H1 (cell line): ENCODE measurements around the gene RBBP5. TPM values are rescaled to one million over a fixed set of nuclear protein-coding genes. Genes with fewer than 3 reads are reported as not detected.

Experiments used
- CTCF ChIA-PET: fragments of 300-600 bp; sonication (Branson Sonifier 250); formaldehyde crosslinking; loops from one replicate; lab custom pipeline; 2021; ENCODE audit not compliant: partially characterized antibody; lab: Charles Lee
- POLR2A ChIA-PET: fragments of 300-600 bp; sonication (Branson Sonifier 250); formaldehyde crosslinking; loops from one replicate; lab custom pipeline; 2021; ENCODE audit warnings: inconsistent platforms; ENCODE audit not compliant: partially characterized antibody; lab: Charles Lee
- DNase-seq, 2 experiments: peaks; one replicate each; pipeline versions ENCODE4 v3.0.0 to v3.0.0-alpha.2; 2010 to 2022; ENCODE audit warnings: low spot score in 2 of 2, low read depth in 1 of 2, mixed read lengths in 1 of 2
- FAIRE-seq: peaks from 2 replicates; lab custom pipeline; 2011; peaks lifted over from hg19 to GRCh38; lab: Jason Lieb, UNC
- H2AFZ ChIP-seq: 2 replicates; pipeline ENCODE4 v1.8.1; 2012; ENCODE audit warnings: low read length, inconsistent platforms
- H2AK5ac ChIP-seq: 2 replicates; pipeline ENCODE4 v1.6.1; 2013; ENCODE audit warnings: low read depth, low read length
- H2BK120ac ChIP-seq: replicated peaks from 2 replicates; pipeline ENCODE3; 2013; ENCODE audit warnings: low read depth, low read length, inconsistent platforms
- H2BK12ac ChIP-seq: 2 replicates; pipeline ENCODE4 v1.6.1; 2013; ENCODE audit warnings: low read depth, low read length
- H2BK15ac ChIP-seq: 2 replicates; pipeline ENCODE4 v1.6.1; 2013; ENCODE audit warnings: low read length
- H2BK20ac ChIP-seq: 2 replicates; pipeline ENCODE4 v1.6.1; 2013; ENCODE audit warnings: low read length
- H2BK5ac ChIP-seq: 2 replicates; pipeline ENCODE4 v1.6.1; 2013; ENCODE audit warnings: low read depth, low read length
- H3K14ac ChIP-seq: 2 replicates; pipeline ENCODE4 v1.6.1; 2013; ENCODE audit warnings: inconsistent platforms; ENCODE audit not compliant: insufficient read length
- H3K18ac ChIP-seq: 2 replicates; pipeline ENCODE4 v1.6.1; 2013; ENCODE audit warnings: low read length; ENCODE audit errors: extremely low read depth
- H3K23ac ChIP-seq: 2 replicates; pipeline ENCODE4 v1.6.1; 2013; ENCODE audit warnings: inconsistent platforms; ENCODE audit not compliant: insufficient read length
- H3K23me2 ChIP-seq: 2 replicates; pipeline ENCODE4 v1.6.1; 2013; ENCODE audit warnings: low read depth, low read length
- H3K27ac ChIP-seq: 2 replicates; pipeline ENCODE4 v1.6.1; 2011; ENCODE audit warnings: low read depth, low read length, inconsistent platforms
- H3K27me3 ChIP-seq, 4 experiments: replicated peaks in 1 of 4; 1 replicate in 1 of 4; 2 replicates in 3 of 4; pipeline versions ENCODE4 v1.6.1 to v1.8.1; 2011 to 2013; ENCODE audit warnings: low read length in 3 of 4, mild to moderate bottlenecking in 3 of 4, inconsistent platforms in 2 of 4, mixed read lengths in 2 of 4, moderate library complexity in 1 of 4; ENCODE audit not compliant: control insufficient read depth in 3 of 4, insufficient read depth in 3 of 4; ENCODE audit errors: extremely low read depth in 1 of 4
- H3K36me3 ChIP-seq, 4 experiments: 2 replicates each; pipeline versions ENCODE4 v1.6.1 to v1.8.1; 2011 to 2013; ENCODE audit warnings: mild to moderate bottlenecking in 4 of 4, low read length in 3 of 4, moderate library complexity in 2 of 4, control low read depth in 1 of 4, inconsistent platforms in 1 of 4; ENCODE audit not compliant: insufficient read depth in 4 of 4, control insufficient read depth in 2 of 4
- H3K4ac ChIP-seq: replicated peaks from 2 replicates; pipeline ENCODE3; 2013; ENCODE audit warnings: low read length, low read depth, mixed read lengths, inconsistent platforms; ENCODE audit not compliant: insufficient read length
- H3K4me1 ChIP-seq, 4 experiments: replicated peaks in 1 of 4; 1 replicate in 1 of 4; 2 replicates in 3 of 4; pipeline versions ENCODE4 v1.6.1 to v1.8.1; 2011 to 2013; ENCODE audit warnings: low read length in 3 of 4, inconsistent platforms in 2 of 4, mixed read lengths in 1 of 4; ENCODE audit not compliant: insufficient read depth in 4 of 4, control insufficient read depth in 3 of 4
- H3K4me2 ChIP-seq, 2 experiments: 2 replicates each; pipeline versions ENCODE4 v1.6.1 to v1.8.1; 2011 to 2013; ENCODE audit warnings: low read depth in 2 of 2, low read length in 2 of 2, control low read depth in 1 of 2, inconsistent platforms in 1 of 2, mild to moderate bottlenecking in 1 of 2; ENCODE audit not compliant: insufficient read depth in 1 of 2
- H3K4me3 ChIP-seq, 4 experiments: fragments of 200-600, 300-600 bp in 1 of 4; sonication (generic), shearing (Covaris generic), sonication (Bioruptor Twin) in 1 of 4; 2 replicates each; pipeline versions ENCODE4 v1.5.1 to v1.8.1; 2011 to 2016; ENCODE audit warnings: low read length in 4 of 4, low read depth in 3 of 4, control low read depth in 2 of 4, inconsistent platforms in 2 of 4, mild to moderate bottlenecking in 2 of 4, mixed read lengths in 1 of 4, moderate library complexity in 1 of 4; ENCODE audit not compliant: insufficient read depth in 2 of 4; ENCODE audit errors: extremely low read depth in 1 of 4
- H3K56ac ChIP-seq: replicated peaks from 2 replicates; pipeline ENCODE3; 2013; ENCODE audit warnings: low read depth, mild to moderate bottlenecking, mixed read lengths, low read length, inconsistent platforms; ENCODE audit not compliant: insufficient read length
- H3K79me1 ChIP-seq: 2 replicates; pipeline ENCODE4 v1.6.1; 2013; ENCODE audit warnings: low read depth, low read length, control low read depth
- H3K79me2 ChIP-seq, 2 experiments: 2 replicates each; pipeline versions ENCODE4 v1.6.1 to v1.8.1; 2012 to 2013; ENCODE audit warnings: low read length in 2 of 2, mild to moderate bottlenecking in 2 of 2, inconsistent platforms in 1 of 2; ENCODE audit not compliant: insufficient read depth in 2 of 2, control insufficient read depth in 1 of 2
- H3K9ac ChIP-seq, 4 experiments: replicated peaks in 1 of 4; 1 replicate in 1 of 4; 2 replicates in 3 of 4; pipeline versions ENCODE4 v1.6.1 to v1.8.1; 2011 to 2013; ENCODE audit warnings: low read depth in 3 of 4, low read length in 3 of 4, control low read depth in 2 of 4, mild to moderate bottlenecking in 2 of 4, moderate library complexity in 2 of 4, inconsistent platforms in 1 of 4; ENCODE audit errors: extremely low read depth in 1 of 4
- H3K9me3 ChIP-seq, 2 experiments: 2 replicates each; pipeline versions ENCODE4 v1.6.1 to v1.8.1; 2012 to 2013; ENCODE audit warnings: mild to moderate bottlenecking in 2 of 2, moderate library complexity in 2 of 2, control low read depth in 1 of 2, inconsistent platforms in 1 of 2, low read depth in 1 of 2, low read length in 1 of 2, mixed read lengths in 1 of 2; ENCODE audit not compliant: insufficient read depth in 2 of 2
- H4K20me1 ChIP-seq, 2 experiments: replicated peaks in 1 of 2; 2 replicates each; pipeline versions ENCODE3 to v1.8.1; 2011 to 2013; ENCODE audit warnings: inconsistent platforms in 2 of 2, low read length in 2 of 2, mild to moderate bottlenecking in 1 of 2; ENCODE audit not compliant: insufficient read depth in 2 of 2, control insufficient read depth in 1 of 2
- H4K5ac ChIP-seq: 2 replicates; pipeline ENCODE4 v1.6.1; 2013; ENCODE audit warnings: low read length, low read depth, mixed read lengths, inconsistent platforms; ENCODE audit not compliant: insufficient read length
- H4K8ac ChIP-seq: 2 replicates; pipeline ENCODE4 v1.8.0; 2013; ENCODE audit warnings: mild to moderate bottlenecking, moderate library complexity, low read length, inconsistent platforms; ENCODE audit not compliant: insufficient read depth; ENCODE audit errors: extremely low read depth
- H4K91ac ChIP-seq: replicated peaks from 2 replicates; pipeline ENCODE3; 2013; ENCODE audit warnings: low read length, mixed read lengths, inconsistent platforms; ENCODE audit not compliant: insufficient read length
- JUN ChIP-seq: IDR thresholded peaks from 2 replicates; pipeline ENCODE4 v1.6.1; 2011; ENCODE audit warnings: low read depth, mild to moderate bottlenecking, improper control_type of control experiment, low read length
- MAFK ChIP-seq: IDR thresholded peaks from 2 replicates; pipeline ENCODE4 v1.6.1; 2012; ENCODE audit warnings: low read depth, mild to moderate bottlenecking, improper control_type of control experiment, low read length
- PHF8 ChIP-seq: fragments of 200-600 bp; sonication (generic); conservative IDR thresholded peaks from 2 replicates; pipeline ENCODE4 v1.7.1; 2012; ENCODE audit warnings: low read depth, mild to moderate bottlenecking, inconsistent platforms, low read length, moderate library complexity
- POLR2AphosphoS5 ChIP-seq: IDR thresholded peaks from 2 replicates; pipeline ENCODE4 v1.6.1; 2011; ENCODE audit warnings: low read depth, low read length
- TBP ChIP-seq: IDR thresholded peaks from 2 replicates; pipeline ENCODE4 v1.6.1; 2011; ENCODE audit warnings: low read depth, low read length, improper control_type of control experiment
- TEAD4 ChIP-seq: IDR thresholded peaks from 2 replicates; pipeline ENCODE4 v1.6.1; 2012; ENCODE audit warnings: low read depth, low read length, inconsistent platforms, mixed read lengths
- WGBS, 2 experiments: shearing (Covaris generic) in 1 of 2; methylation state at CpG; one replicate each; pipeline versions ENCODE4 v1.1.6 to v1.1.7; 2013 to 2015; ENCODE audit warnings: low lambda C conversion rate in 2 of 2, mixed read lengths in 2 of 2, inconsistent platforms in 1 of 2, low coverage in 1 of 2, missing lambda C conversion rate in 1 of 2; ENCODE audit not compliant: insufficient replicate concordance in 2 of 2, insufficient coverage in 1 of 2, insufficient read length in 1 of 2; ENCODE audit errors: extremely low coverage in 1 of 2, missing lambda C conversion rate in 1 of 2; 5-methylcytosine and 5-hydroxymethylcytosine counted together
- polyA plus RNA-seq, 7 experiments: library from polyadenylated mRNA; depleted of rRNA in 3 of 7; stranded (reverse) in 5 of 7; unstranded in 2 of 7; fragments of >200 nt in 5 of 7; fragments of 200-250 nt in 2 of 7; gene quantifications; 1 replicate in 5 of 7; 2 replicates in 1 of 7; 4 replicates in 1 of 7; pipeline versions ENCODE4 v1.2.1 to v1.2.3, GENCODE V29; 2011 to 2013; ENCODE audit warnings: missing spikeins in 2 of 7, mixed read lengths in 2 of 7
- total RNA-seq: library from RNA; stranded (reverse); fragmentation: NEBNext Ultra II Directional; extraction: Animal tissue kit (Norgen Biotek cat#: 25700); gene quantifications from 2 replicates; pipeline ENCODE4 v1.2.1, GENCODE V29; 2021

The RBBP5 gene
- total and polyA plus RNA-seq, 2 of the 8 experiments (the other 6 are each of a cell fraction or from before 2014, with no cell fraction given): 6.7 to 21.5 TPM

DNA sequence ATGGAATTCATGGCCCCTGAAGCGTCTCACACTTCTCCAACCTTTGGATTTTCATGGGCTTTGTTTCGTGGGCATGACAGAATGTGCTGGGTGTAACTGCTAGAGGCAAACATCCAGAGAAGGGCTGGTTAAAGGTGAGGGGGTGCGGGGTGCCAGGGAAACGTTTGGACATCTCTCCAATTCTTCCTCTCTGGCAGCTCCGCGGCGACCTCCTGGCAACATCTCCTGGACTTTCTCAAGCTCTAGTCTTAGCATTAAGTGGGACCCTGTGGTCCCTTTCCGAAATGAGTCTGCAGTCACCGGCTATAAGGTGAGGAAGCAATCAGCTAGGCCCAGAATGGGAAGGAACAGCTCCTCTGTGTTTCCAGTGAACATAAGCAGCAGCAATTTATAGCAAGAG, 49.5 kb downstream of the RBBP5 start:
- H2BK5ac ChIP-seq: no peak overlapping the region
- H3K9ac ChIP-seq: no peak overlapping the region
- H2BK12ac ChIP-seq: no peak overlapping the region
- no peak overlapping the region for H2AFZ ChIP-seq
- WGBS, 2 experiments: 88% methylated on average over 9 of the region's 9 CpGs; no CpG with 5 or more reads in 1 of the 2 experiments
- DNase-seq (no peak), FAIRE-seq (no peak)
- no peak overlapping the region for H4K8ac ChIP-seq
- H3K14ac ChIP-seq: no peak overlapping the region
- H3K23ac ChIP-seq: no peak overlapping the region
- no peak overlapping the region for H2BK120ac ChIP-seq
- H2AK5ac ChIP-seq: no peak overlapping the region
- POLR2A ChIA-PET: interaction anchor here (0.9 to 1.7 kb wide), 5 partner anchors 9 to 79 kb away, joined by 3 to 4 read pairs (median 3); no protein-coding TSS in a partner anchor
- H2BK15ac ChIP-seq: no peak overlapping the region
- H3K36me3 ChIP-seq: no peaks in the 10 kb centered on the region
- H3K79me2 ChIP-seq: no peaks in the 10 kb centered on the region
- no peaks in the 10 kb centered on the region for H3K9me3 ChIP-seq
- H3K4ac ChIP-seq: no peak overlapping the region
- H3K4me2 ChIP-seq: no peak overlapping the region
- no peak overlapping the region for H4K91ac ChIP-seq
- no peaks in the 10 kb centered on the region for H3K23me2 ChIP-seq
- H3K4me1 ChIP-seq: no peaks in the 10 kb centered on the region
- no peak overlapping the region for H4K5ac ChIP-seq
- no peaks in the 10 kb centered on the region for H3K27me3 ChIP-seq
- no peaks in the 10 kb centered on the region for H4K20me1 ChIP-seq
- H3K18ac ChIP-seq: no peak overlapping the region
- H3K4me3 ChIP-seq: no peak overlapping the region
- no peak for TF ChIP-seq PHF8
- TF ChIP-seq TBP: no peak
- no peak for TF ChIP-seq POLR2AphosphoS5
- no peak for TF ChIP-seq JUN
- no peak for TF ChIP-seq TEAD4
- no peak for TF ChIP-seq MAFK
- no peak overlapping the region for H2BK20ac ChIP-seq
- no peaks in the 10 kb centered on the region for H3K79me1 ChIP-seq
- H3K56ac ChIP-seq: no peak overlapping the region
- CTCF ChIA-PET: interaction anchor here (0.6 to 38.9 kb wide), 8 partner anchors 8 to 250 kb away, joined by 3 to 1336 read pairs (median 4); no protein-coding TSS in a partner anchor
- H3K27ac ChIP-seq: no peak overlapping the region
